IMR-90 (cell line): ENCODE measurements around the gene NFKB1. TPM values are rescaled to one million over a fixed set of nuclear protein-coding genes. Genes with fewer than 3 reads are reported as not detected.

Source experiments
- ATAC-seq: fragments of 200-7000 bp; cut with Tn5 transposase; 2 replicates; pipeline ENCODE4 v1.9.1; 2020; ENCODE audit warnings: low read depth, mild to moderate bottlenecking, moderate library complexity
- BruUV-seq: library from RNA; stranded (reverse); fragments of 400-500 nt; replicated peaks from 2 replicates; lab custom pipeline; 2021; lab: Mats Ljungman, UMichigan
- CTCF ChIA-PET: fragments of 300-600 bp; formaldehyde crosslinking; extraction: SDS; loops from one replicate; lab custom pipeline; 2021; ENCODE audit warnings: antibody characterized with exemption; lab: Yijun Ruan, JAX
- POLR2A ChIA-PET: fragments of 300-600 bp; sonication (Branson Sonifier 250); formaldehyde crosslinking; loops from one replicate; lab custom pipeline; 2022; ENCODE audit warnings: antibody characterized with exemption; ENCODE audit not compliant: unreplicated experiment; lab: Charles Lee
- DNase-seq: peaks from one replicate; pipeline ENCODE4 v3.0.0; 2013
- H2AFZ ChIP-seq: replicated peaks from 2 replicates; pipeline ENCODE3; 2013; ENCODE audit warnings: low read length, mild to moderate bottlenecking; ENCODE audit not compliant: poor library complexity
- H2AK5ac ChIP-seq: 2 replicates; pipeline ENCODE4 v1.6.1; 2013; ENCODE audit warnings: low read depth, low read length, inconsistent platforms
- H2AK9ac ChIP-seq: replicated peaks from 2 replicates; pipeline ENCODE3; 2013; ENCODE audit warnings: mild to moderate bottlenecking, low read depth, low read length, moderate library complexity; ENCODE audit not compliant: poor library complexity
- H2BK120ac ChIP-seq: 2 replicates; pipeline ENCODE4 v1.6.1; 2013; ENCODE audit warnings: low read depth, low read length, inconsistent platforms
- H2BK15ac ChIP-seq: 3 replicates; pipeline ENCODE4 v1.6.1; 2013; ENCODE audit warnings: low read depth, low read length, inconsistent platforms
- H2BK20ac ChIP-seq: 2 replicates; pipeline ENCODE4 v1.6.1; 2013; ENCODE audit warnings: low read depth, mild to moderate bottlenecking, inconsistent platforms, low read length, moderate library complexity
- H2BK5ac ChIP-seq: 2 replicates; pipeline ENCODE4 v1.6.1; 2013; ENCODE audit warnings: mild to moderate bottlenecking, low read depth, low read length, inconsistent platforms; ENCODE audit not compliant: poor library complexity, severe bottlenecking
- H3K14ac ChIP-seq: replicated peaks from 2 replicates; pipeline ENCODE4 v1.6.1; 2013; ENCODE audit warnings: low read depth, low read length, inconsistent platforms
- H3K18ac ChIP-seq: 2 replicates; pipeline ENCODE4 v1.6.1; 2013; ENCODE audit warnings: low read depth, low read length, control low read depth
- H3K23ac ChIP-seq: 2 replicates; pipeline ENCODE4 v1.6.1; 2013; ENCODE audit warnings: low read depth, low read length, inconsistent platforms
- H3K27ac ChIP-seq: 2 replicates; pipeline ENCODE4 v1.5.1; 2013; ENCODE audit warnings: mild to moderate bottlenecking, control low read depth, low read length; ENCODE audit not compliant: insufficient read depth
- H3K27me3 ChIP-seq: 2 replicates; pipeline ENCODE4 v1.6.1; 2013; ENCODE audit warnings: low read length; ENCODE audit not compliant: control insufficient read depth, insufficient read depth
- H3K36me3 ChIP-seq: 2 replicates; pipeline ENCODE4 v1.6.1; 2013; ENCODE audit warnings: low read length, mixed read lengths; ENCODE audit not compliant: control insufficient read depth, insufficient read depth
- H3K4ac ChIP-seq: 2 replicates; pipeline ENCODE4 v1.6.1; 2013; ENCODE audit warnings: low read depth, low read length, inconsistent platforms
- H3K4me1 ChIP-seq: 2 replicates; pipeline ENCODE4 v1.6.1; 2013; ENCODE audit warnings: low read length, mixed read lengths; ENCODE audit not compliant: control insufficient read depth, insufficient read depth
- H3K4me2 ChIP-seq: 2 replicates; pipeline ENCODE4 v1.6.1; 2013; ENCODE audit warnings: low read depth, mild to moderate bottlenecking, control low read depth, low read length, moderate library complexity
- H3K4me3 ChIP-seq: 2 replicates; pipeline ENCODE4 v1.5.1; 2013; ENCODE audit warnings: low read depth, mild to moderate bottlenecking, control low read depth, low read length, moderate library complexity; ENCODE audit not compliant: insufficient read depth
- H3K56ac ChIP-seq: 2 replicates; pipeline ENCODE4 v1.6.1; 2013; ENCODE audit warnings: low read length, inconsistent platforms; ENCODE audit not compliant: insufficient read depth; ENCODE audit errors: extremely low read depth
- H3K79me1 ChIP-seq, 2 experiments: 2 replicates each; pipeline ENCODE4 v1.6.1; 2013; ENCODE audit warnings: low read length in 2 of 2, inconsistent platforms in 1 of 2, low read depth in 1 of 2
- H3K9ac ChIP-seq: 2 replicates; pipeline ENCODE4 v1.6.1; 2013; ENCODE audit warnings: low read depth, low read length, control low read depth
- H3K9me1 ChIP-seq: 2 replicates; pipeline ENCODE4 v1.6.1; 2013; ENCODE audit warnings: low read length, inconsistent platforms; ENCODE audit not compliant: insufficient read depth
- H3K9me3 ChIP-seq: 2 replicates; pipeline ENCODE4 v1.6.1; 2013; ENCODE audit warnings: low read length; ENCODE audit not compliant: control insufficient read depth, insufficient read depth
- H4K20me1 ChIP-seq: 2 replicates; pipeline ENCODE4 v1.6.1; 2013; ENCODE audit warnings: low read length, inconsistent platforms; ENCODE audit not compliant: insufficient read depth
- H4K5ac ChIP-seq: 2 replicates; pipeline ENCODE4 v1.6.1; 2013; ENCODE audit warnings: mild to moderate bottlenecking, low read depth, low read length, control low read depth
- H4K8ac ChIP-seq, 2 experiments: 2 replicates each; pipeline ENCODE4 v1.6.1; 2013; ENCODE audit warnings: low read depth in 2 of 2, low read length in 2 of 2, control low read depth in 1 of 2, inconsistent platforms in 1 of 2
- H4K91ac ChIP-seq: 2 replicates; pipeline ENCODE4 v1.6.1; 2013; ENCODE audit warnings: low read depth, low read length, inconsistent platforms; ENCODE audit not compliant: insufficient read depth
- BHLHE40 ChIP-seq: fragments of 150-350 bp; IDR thresholded peaks from 2 replicates; pipeline ENCODE4 v1.6.1; 2016; ENCODE audit warnings: mild to moderate bottlenecking, low read depth, low read length
- CHD1 ChIP-seq: IDR thresholded peaks from 2 replicates; pipeline ENCODE4 v1.6.1; 2012; ENCODE audit warnings: low read depth, low read length, improper control_type of control experiment
- ELK1 ChIP-seq: fragments of 150-350 bp; IDR thresholded peaks from 2 replicates; pipeline ENCODE4 v1.6.1; 2016; ENCODE audit warnings: low read depth, mild to moderate bottlenecking, low read length, moderate library complexity, borderline replicate concordance
- FOS ChIP-seq: fragments of 150-350 bp; IDR thresholded peaks from 2 replicates; pipeline ENCODE4 v1.6.1; 2016; ENCODE audit warnings: low read depth, low read length
- MAZ ChIP-seq: IDR thresholded peaks from 2 replicates; pipeline ENCODE4 v1.6.1; 2012; ENCODE audit warnings: low read depth, mild to moderate bottlenecking, low read length, improper control_type of control experiment, moderate library complexity, borderline replicate concordance
- POLR2A ChIP-seq: IDR thresholded peaks from 2 replicates; pipeline ENCODE4 v1.6.1; 2012; ENCODE audit warnings: mild to moderate bottlenecking, low read depth, low read length
- WGBS, 2 experiments: methylation state at CpG; one replicate each; pipeline versions ENCODE4 v1.1.5 to v1.1.7; 2013; ENCODE audit warnings: missing lambda C conversion rate in 2 of 2; ENCODE audit not compliant: insufficient read length in 1 of 2; ENCODE audit errors: extremely low coverage in 2 of 2; 5-methylcytosine and 5-hydroxymethylcytosine counted together
- dilution Hi-C: fragments of 300-500 bp; cut with HindIII; formaldehyde crosslinking; loops from one replicate; pipeline ENCODE4 v1.14.3; 2018; ENCODE audit warnings: low sequenced_read_pairs; ENCODE audit not compliant: unreplicated experiment
- in situ Hi-C: fragments of 300-500 bp; cut with MboI; formaldehyde crosslinking; loops from 3 replicates; pipeline ENCODE4 v1.14.3; 2019; ENCODE audit warnings: low sequenced_read_pairs, inconsistent platforms, mixed read lengths
- intact Hi-C: fragments of 100-400 bp; cut with micrococcal nuclease; formaldehyde crosslinking; loops from 2 replicates; pipeline ENCODE4 v1.10.0; 2022
- polyA plus RNA-seq, 3 experiments: library from polyadenylated mRNA; depleted of rRNA; stranded (reverse); fragments of >200 nt; gene quantifications; 2 replicates each; pipeline ENCODE4 v1.2.3, GENCODE V29; 2012; ENCODE audit warnings: low replicate concordance in 1 of 3
- total RNA-seq: library from RNA; depleted of rRNA; stranded (reverse); fragments of >200 nt; gene quantifications from 2 replicates; pipeline ENCODE4 v1.2.3, GENCODE V29; 2012

NFKB1 gene
- total and polyA plus RNA-seq, 2 of the 4 experiments (the other 2 are of a cell fraction), result 19.8 to 24.6 TPM

- ChIA-PET POLR2A (no interaction called here), CTCF (no interaction called here)
- Histone ChIP-seq H3K4me1 (no peaks in the 10 kb centered on the region), H3K9me3 (no peaks in the 10 kb centered on the region), H4K5ac (no peak overlapping the region), H4K91ac (no peak overlapping the region), H2BK5ac (no peak overlapping the region), H4K20me1 (no peaks in the 10 kb centered on the region), H2AK9ac (no peak overlapping the region), H3K9ac (no peak overlapping the region), H2AK5ac (no peak overlapping the region), H2BK120ac (no peak overlapping the region), H3K4me3 (no peak overlapping the region), H3K36me3 (no peaks in the 10 kb centered on the region), H3K56ac (no peak overlapping the region), H3K27me3 (no peaks in the 10 kb centered on the region), H3K27ac (no peak overlapping the region), H2AFZ (no peak overlapping the region), H3K14ac (no peak overlapping the region), H2BK20ac (no peak overlapping the region), H3K4me2 (no peak overlapping the region), H3K23ac (no peak overlapping the region), H3K79me1 (no peaks in the 10 kb centered on the region; a peak in 1 of 4 replicates), H2BK15ac (no peak overlapping the region), H3K4ac (no peak overlapping the region), H4K8ac (no peak overlapping the region), H3K9me1 (0 out of 2 replicates have a peak, but pooled peaks cover 3% of the 10 kb centered on the region), H3K18ac (no peak overlapping the region)
- dilution Hi-C loops, result no loop called here
- BruUV-seq, result no TSS peak
- in situ Hi-C loops, result no loop called here
- TF ChIP-seq CHD1 (no peak), ELK1 (no peak), BHLHE40 (no peak), MAZ (no peak), POLR2A (no peak), FOS (no peak)
- intact Hi-C loops, result no loop called here
- DNase-seq (no peak), ATAC-seq (no peak)
- no CpG with 5 or more reads among the region's 1 CpG for WGBS, 2 experiments
Observed at GRCh38 chr4:102493257-102493656, 7.9 kb upstream of the NFKB1 start.
